ENCODE measurements around the gene THOC2.
"Not testable (repeated sequence)": the region's sequence is repeated elsewhere in the genome, so short reads cannot be mapped to it uniquely, and the experiment has no call there.

THOC2 gene

DNA sequence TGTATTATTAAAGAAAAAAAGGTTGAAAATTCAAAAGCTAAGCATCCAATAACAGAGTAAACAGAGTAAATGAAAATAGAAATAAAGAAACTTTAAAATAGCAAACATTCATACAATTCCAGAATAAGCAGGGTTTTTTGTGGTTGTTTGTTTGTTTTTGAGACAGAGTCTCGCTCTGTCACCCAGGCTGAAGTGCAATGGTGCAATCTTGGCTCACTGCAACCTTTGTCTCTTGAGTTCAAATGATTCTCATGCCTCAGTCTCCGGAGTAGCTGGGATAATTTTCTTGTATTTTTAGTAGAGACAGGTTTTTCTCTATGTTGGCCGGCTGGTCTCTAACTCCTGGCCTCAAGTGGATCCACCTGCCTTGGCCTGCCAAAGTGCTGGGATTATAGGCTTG, 6.6 kb upstream of the THOC2 start:
- H3K36me3 ChIP-seq: no peaks in the 10 kb centered on the region
- TF ChIP-seq, protein P1, sequence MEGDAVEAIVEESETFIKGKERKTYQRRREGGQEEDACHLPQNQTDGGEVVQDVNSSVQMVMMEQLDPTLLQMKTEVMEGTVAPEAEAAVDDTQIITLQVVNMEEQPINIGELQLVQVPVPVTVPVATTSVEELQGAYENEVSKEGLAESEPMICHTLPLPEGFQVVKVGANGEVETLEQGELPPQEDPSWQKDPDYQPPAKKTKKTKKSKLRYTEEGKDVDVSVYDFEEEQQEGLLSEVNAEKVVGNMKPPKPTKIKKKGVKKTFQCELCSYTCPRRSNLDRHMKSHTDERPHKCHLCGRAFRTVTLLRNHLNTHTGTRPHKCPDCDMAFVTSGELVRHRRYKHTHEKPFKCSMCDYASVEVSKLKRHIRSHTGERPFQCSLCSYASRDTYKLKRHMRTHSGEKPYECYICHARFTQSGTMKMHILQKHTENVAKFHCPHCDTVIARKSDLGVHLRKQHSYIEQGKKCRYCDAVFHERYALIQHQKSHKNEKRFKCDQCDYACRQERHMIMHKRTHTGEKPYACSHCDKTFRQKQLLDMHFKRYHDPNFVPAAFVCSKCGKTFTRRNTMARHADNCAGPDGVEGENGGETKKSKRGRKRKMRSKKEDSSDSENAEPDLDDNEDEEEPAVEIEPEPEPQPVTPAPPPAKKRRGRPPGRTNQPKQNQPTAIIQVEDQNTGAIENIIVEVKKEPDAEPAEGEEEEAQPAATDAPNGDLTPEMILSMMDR (IDR thresholded peaks at IDR 0.05): no peak
- DNase-seq: no peak
- H3K9me3 ChIP-seq: no peaks in the 10 kb centered on the region
- H3K27ac ChIP-seq: no peak overlapping the region
- H3K4me1 ChIP-seq: no peaks in the 10 kb centered on the region
- no peaks in the 10 kb centered on the region for H3K27me3 ChIP-seq
- intact Hi-C loops (cut with DNase I; ENCODE audit: low total_unique reads): no loop called here
- H3K4me3 ChIP-seq: no peak overlapping the region

DNA sequence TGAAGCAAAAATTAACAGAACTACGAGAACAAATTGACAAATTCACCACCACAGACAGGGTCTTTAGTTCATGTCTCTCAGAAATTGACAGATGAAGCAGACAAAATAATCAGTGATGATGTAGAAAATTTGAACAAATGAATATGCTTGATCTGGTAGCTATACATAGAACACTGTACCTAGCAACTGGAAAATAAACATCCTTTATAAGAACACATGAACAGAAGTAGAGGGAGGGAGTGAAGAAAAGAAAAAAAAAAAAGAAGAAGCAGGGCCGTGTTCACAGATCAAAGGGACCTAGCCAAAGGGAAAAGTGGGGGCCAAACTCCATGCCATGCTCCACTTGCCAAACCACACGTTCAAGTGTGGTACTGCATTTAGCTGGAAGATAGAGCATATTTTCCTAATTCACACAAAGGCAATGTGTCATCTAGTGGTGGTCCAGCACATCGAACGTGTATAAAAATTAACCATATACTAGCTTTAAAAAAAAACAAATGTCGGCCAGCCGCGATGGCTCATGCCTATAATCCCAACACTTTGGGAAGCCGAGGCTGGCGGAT, 5.6 kb upstream of the THOC2 start:
- no peak for DNase-seq
- intact Hi-C loops (cut with DNase I; ENCODE audit: low total_unique reads): no loop called here
- TF ChIP-seq, protein P1 (IDR thresholded peaks at IDR 0.05): no peak
- Histone ChIP-seq H3K27ac (no peak overlapping the region), H3K4me1 (no peaks in the 10 kb centered on the region), H3K4me3 (no peak overlapping the region), H3K36me3 (no peaks in the 10 kb centered on the region), H3K9me3 (no peaks in the 10 kb centered on the region), H3K27me3 (no peaks in the 10 kb centered on the region)

DNA sequence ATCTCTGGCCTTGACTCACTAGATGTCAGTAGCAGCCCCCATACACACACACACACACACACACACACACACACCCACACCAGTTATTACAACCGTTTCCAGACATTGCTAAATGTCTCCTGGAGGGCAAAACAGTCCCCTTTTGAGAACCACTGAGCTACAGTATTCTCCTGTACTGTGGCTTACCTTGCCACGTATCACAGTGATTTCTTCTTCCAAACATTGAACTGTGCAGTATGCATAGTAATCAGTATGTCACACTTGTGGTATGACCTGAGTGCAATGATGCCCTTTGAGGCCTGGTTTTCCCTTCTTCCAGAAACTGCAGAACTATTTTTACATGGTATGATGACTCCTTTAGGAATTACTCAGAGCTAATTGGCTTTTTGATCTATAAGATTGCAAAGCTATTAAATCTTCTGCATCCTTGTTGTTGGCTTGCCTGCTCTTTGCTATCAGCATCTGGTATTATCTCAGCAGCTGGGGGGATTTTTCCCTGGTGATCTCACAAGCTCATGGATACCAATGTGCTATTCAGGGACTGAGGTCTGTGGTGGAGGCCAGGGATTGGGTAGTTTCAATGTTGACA, 3.6 kb upstream of the THOC2 start:
- no peaks in the 10 kb centered on the region for H3K27me3 ChIP-seq
- no peaks in the 10 kb centered on the region for H3K36me3 ChIP-seq
- no peak overlapping the region for H3K4me3 ChIP-seq
- H3K9me3 ChIP-seq: no peaks in the 10 kb centered on the region
- intact Hi-C loops (cut with DNase I; ENCODE audit: low total_unique reads): no loop called here
- TF ChIP-seq, protein P1 (IDR thresholded peaks at IDR 0.05): no peak
- H3K4me1 ChIP-seq: peaks cover 0 to 3% (median 1%) of the 10 kb centered on the region in 4 donors
- no peak for DNase-seq
- H3K27ac ChIP-seq: no peak overlapping the region

DNA sequence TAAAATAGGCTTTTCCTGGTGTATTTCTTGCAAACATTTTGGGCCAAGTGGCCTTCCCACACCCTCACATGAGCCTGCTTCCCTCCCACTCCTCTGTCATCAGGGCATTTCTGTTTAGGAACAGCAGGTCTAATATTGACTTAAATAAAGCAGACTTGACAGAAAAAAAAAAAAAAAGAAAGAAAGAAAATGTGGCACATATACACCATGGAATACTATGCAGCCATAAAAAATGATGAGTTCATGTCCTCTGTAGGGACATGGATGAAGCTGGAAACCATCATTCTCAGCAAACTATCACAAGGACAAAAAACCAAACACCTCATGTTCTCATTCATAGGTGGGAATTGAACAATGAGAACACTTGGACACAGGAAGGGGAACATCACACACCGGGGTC, 2.3 kb upstream of the THOC2 start:
- intact Hi-C loops (cut with DNase I; ENCODE audit: low total_unique reads); H3K27me3 ChIP-seq; H3K4me3 ChIP-seq; H3K36me3 ChIP-seq; DNase-seq; H3K27ac ChIP-seq; H3K9me3 ChIP-seq: not testable (repeated sequence)
- peaks cover 0 to 15% (median 5%) of the 10 kb centered on the region in 4 donors for H3K4me1 ChIP-seq

DNA sequence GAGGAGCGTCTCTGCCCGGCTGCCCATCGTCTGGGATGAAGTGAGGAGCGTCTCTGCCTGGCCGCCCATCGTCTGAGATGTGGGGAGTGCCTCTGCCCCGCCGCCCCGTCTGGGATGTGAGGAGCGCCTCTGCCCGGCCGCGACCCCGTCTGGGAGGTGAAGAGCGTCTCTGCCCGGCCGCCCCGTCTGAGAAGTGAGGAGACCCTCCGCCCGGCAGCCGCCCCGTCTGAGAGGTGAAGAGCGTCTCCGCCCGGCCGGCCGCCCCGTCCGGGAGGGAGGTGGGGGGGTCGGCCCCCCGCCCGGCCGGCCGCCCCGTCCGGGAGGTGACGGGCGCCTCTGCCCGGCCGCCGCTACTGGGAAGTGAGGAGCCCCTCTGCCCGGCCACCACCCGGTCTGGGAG, 1.2 kb upstream of the THOC2 start:
- H3K9me3 ChIP-seq; DNase-seq; H3K36me3 ChIP-seq; H3K4me3 ChIP-seq; H3K27me3 ChIP-seq; intact Hi-C loops (cut with DNase I; ENCODE audit: low total_unique reads); H3K27ac ChIP-seq: not testable (repeated sequence)
- H3K4me1 ChIP-seq: peaks cover 0 to 24% (median 5%) of the 10 kb centered on the region in 4 donors

DNA sequence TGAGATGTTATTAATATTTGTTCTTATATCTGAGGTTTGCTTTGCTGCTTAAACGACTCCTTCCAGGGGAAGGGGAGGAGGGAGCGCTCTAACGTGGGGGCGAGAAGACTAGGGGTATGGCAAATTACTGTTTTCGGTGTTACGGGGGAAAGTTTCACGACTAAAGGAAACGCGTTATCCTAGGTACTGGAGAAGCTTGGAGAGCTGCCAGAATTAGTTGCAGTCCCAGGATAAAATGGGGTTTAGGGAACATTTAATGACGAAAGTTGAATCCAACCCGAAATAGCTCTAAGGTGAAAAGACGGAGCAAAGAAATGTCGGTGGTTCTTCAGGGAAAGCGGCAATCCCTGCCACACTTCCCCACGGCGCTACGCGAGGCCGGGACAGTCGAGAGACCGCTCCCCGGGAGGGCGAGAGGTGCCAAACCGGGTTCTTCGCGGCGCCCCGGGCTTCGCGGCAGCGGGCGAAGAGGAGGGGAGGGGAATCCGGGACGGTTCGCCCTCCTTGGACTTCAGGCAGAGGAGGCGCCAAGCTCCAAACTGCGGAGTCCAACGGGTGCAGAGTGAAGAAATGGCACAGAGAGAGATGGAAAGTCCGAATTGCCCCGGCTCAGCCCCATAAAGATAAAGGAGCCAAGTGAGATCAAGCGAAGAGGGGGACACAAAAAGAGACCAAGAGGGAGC, 724 bp downstream of the THOC2 start:
- intact Hi-C loops (cut with DNase I; ENCODE audit: low total_unique reads): no loop called here
- TF ChIP-seq, protein P1 (IDR thresholded peaks at IDR 0.05): no peak
- DNase-seq: peak in 1 of 2 donors; percentile 61

More for the DNA sequence above, 724 bp downstream of the THOC2 start:
- Histone ChIP-seq H3K27me3 (no peaks in the 10 kb centered on the region), H3K4me1 (peaks cover 0 to 24% (median 5%) of the 10 kb centered on the region in 4 donors), H3K27ac (peak overlapping the region; percentile 83 to 85), H3K4me3 (peak overlapping the region; percentile 80 to 83), H3K9me3 (no peaks in the 10 kb centered on the region), H3K36me3 (no peaks in the 10 kb centered on the region)

Measured in tibial artery (tissue), 4 donors.